ENCODE results near the gene ZNF664.
A peak's percentile ranks its signal among the peaks of the same experiment; 100 is the strongest.

The ZNF664 gene

GRCh38 chr12:124010687-124011086, 37.7 kb downstream of the ZNF664 start:
- no peak for DNase-seq (ENCODE audit: low spot score)

GRCh38 chr12:124011435-124012115, 38.6 kb downstream of the ZNF664 start:
- DNase-seq (ENCODE audit: low spot score) = no peak

GRCh38 chr12:124013073-124013472, 40.1 kb downstream of the ZNF664 start:
- no peak for DNase-seq (ENCODE audit: low spot score)

GRCh38 chr12:124015494-124016461, 42.8 kb downstream of the ZNF664 start:
- DNase-seq (ENCODE audit: low spot score) = no peak

GRCh38 chr12:124017064-124017463, 44.0 kb downstream of the ZNF664 start:
- DNase-seq (ENCODE audit: low spot score) = no peak

- DNase-seq (ENCODE audit: low spot score) = no peak
Observed at GRCh38 chr12:124018539-124018938, 45.5 kb downstream of the ZNF664 start.

GRCh38 chr12:124019115-124019514, 46.1 kb downstream of the ZNF664 start:
- no peak for DNase-seq (ENCODE audit: low spot score)

- no peak for DNase-seq (ENCODE audit: low spot score)
Observed at GRCh38 chr12:124020514-124020949, 47.5 kb downstream of the ZNF664 start.

- DNase-seq (ENCODE audit: low spot score) = no peak
Observed at GRCh38 chr12:124021007-124021406, 48.0 kb downstream of the ZNF664 start.

GRCh38 chr12:124022161-124022560, 49.1 kb downstream of the ZNF664 start:
- no peak for DNase-seq (ENCODE audit: low spot score)

- peak; percentile 38 for DNase-seq (ENCODE audit: low spot score)
Observed at GRCh38 chr12:124024263-124024678, 51.3 kb downstream of the ZNF664 start.

- no peak for DNase-seq (ENCODE audit: low spot score)
Observed at GRCh38 chr12:124024776-124025175, 51.8 kb downstream of the ZNF664 start.

- no peak for DNase-seq (ENCODE audit: low spot score)
Observed at GRCh38 chr12:124025661-124026060, 52.6 kb downstream of the ZNF664 start.

GRCh38 chr12:124026755-124027745, 54.0 kb downstream of the ZNF664 start:
- peak; percentile 56 for DNase-seq (ENCODE audit: low spot score)

- DNase-seq (ENCODE audit: low spot score) = no peak
Observed at GRCh38 chr12:124027753-124028554, 54.9 kb downstream of the ZNF664 start.

GRCh38 chr12:124028555-124028925, 55.5 kb downstream of the ZNF664 start:
- no peak for DNase-seq (ENCODE audit: low spot score)

- no peak for DNase-seq (ENCODE audit: low spot score)
Observed at GRCh38 chr12:124030008-124030407, 57.0 kb downstream of the ZNF664 start.

- DNase-seq (ENCODE audit: low spot score) = no peak
Observed at GRCh38 chr12:124030510-124030909, 57.5 kb downstream of the ZNF664 start.

- DNase-seq (ENCODE audit: low spot score) = no peak
Observed at GRCh38 chr12:124031058-124031457, 58.0 kb downstream of the ZNF664 start.

GRCh38 chr12:124032265-124032886, 59.4 kb downstream of the ZNF664 start:
- DNase-seq (ENCODE audit: low spot score) = peak; percentile 52

- no peak for DNase-seq (ENCODE audit: low spot score)
Observed at GRCh38 chr12:124033859-124034258, 60.8 kb downstream of the ZNF664 start.

Measured in hematopoietic multipotent progenitor cell treated with erythropoietin and hydrocortisone succinate and interleukin-3 and kit ligand, for 15 days (in vitro differentiated cells).